Measurements from ENCODE around the gene BRIP1.

DNA sequence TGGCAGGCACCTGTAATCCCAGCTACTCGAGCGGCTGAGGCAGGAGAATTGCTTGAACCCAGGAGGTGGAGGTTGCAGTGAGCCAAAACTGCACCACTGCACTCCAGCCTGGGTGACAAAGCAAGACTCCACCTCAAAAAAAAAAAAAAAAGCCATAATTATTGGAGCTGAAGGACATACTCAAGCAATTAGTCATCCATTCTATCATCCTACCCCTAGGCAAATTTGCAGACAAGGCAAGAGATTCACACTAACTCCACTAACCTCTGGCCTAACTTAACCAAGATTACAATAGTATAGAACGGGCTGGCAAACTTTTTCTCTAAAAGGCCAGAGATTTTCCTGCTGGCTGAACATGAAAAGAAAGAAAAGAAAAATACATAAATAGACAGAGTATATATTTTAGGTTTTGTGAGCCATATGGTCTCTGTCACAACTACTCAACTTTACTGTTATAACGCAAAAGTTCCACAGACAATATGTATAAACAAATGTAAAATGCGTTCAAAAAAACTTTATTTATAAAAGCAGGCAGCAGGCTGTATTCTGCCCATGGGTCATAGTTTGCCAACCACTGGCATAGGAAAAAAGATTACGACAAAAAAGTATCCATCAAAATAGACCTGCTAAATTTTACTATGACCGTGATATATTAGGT lies 29.7 kb downstream of the BRIP1 start:
- TF ChIP-seq POLR2AphosphoS5 (IDR thresholded peaks at IDR 0.05; ENCODE audit: low read depth, low read length) (no peak), POLR2A (IDR thresholded peaks at IDR 0.05; ENCODE audit: low read depth, low read length) (no peak), TAF1 (IDR thresholded peaks at IDR 0.05; ENCODE audit: borderline replicate concordance, low read depth, low read length) (no peak)
